RKO (cell line): ENCODE data around the gene UNCX.
"Not testable (repeated sequence)": the region's sequence is repeated elsewhere in the genome, so short reads cannot be mapped to it uniquely, and the experiment has no call there.

ENCODE experiments used
- DNase-seq: peaks from one replicate; pipeline ENCODE4 v3.0.0-alpha.2; 2016; ENCODE audit warnings: low spot score

Gene UNCX

GRCh38 chr7:1257863-1258262 is 25.2 kb downstream of the UNCX start:
- DNase-seq = no peak

GRCh38 chr7:1259621-1260243 is 27.1 kb downstream of the UNCX start:
- DNase-seq = no peak

- no peak for DNase-seq
These were observed 27.6 kb downstream of the UNCX start for GRCh38 chr7:1260244-1260635.

- not testable (repeated sequence) for DNase-seq
These were observed 28.4 kb downstream of the UNCX start for GRCh38 chr7:1261036-1261435.

- no peak for DNase-seq
These were observed 29.8 kb downstream of the UNCX start for GRCh38 chr7:1262441-1262840.

- no peak for DNase-seq
These were observed 30.8 kb downstream of the UNCX start for GRCh38 chr7:1263391-1263951.

- no peak for DNase-seq
These were observed 31.9 kb downstream of the UNCX start for GRCh38 chr7:1264345-1265280.

GRCh38 chr7:1267016-1267900 is 34.6 kb downstream of the UNCX start:
- DNase-seq = no peak

- DNase-seq = no peak
These were observed 35.6 kb downstream of the UNCX start for GRCh38 chr7:1268076-1268815.

GRCh38 chr7:1268866-1269265 is 36.2 kb downstream of the UNCX start:
- DNase-seq = no peak

GRCh38 chr7:1269336-1269890 is 36.7 kb downstream of the UNCX start:
- DNase-seq = no peak

GRCh38 chr7:1270181-1270580 is 37.5 kb downstream of the UNCX start:
- DNase-seq = no peak

- no peak for DNase-seq
These were observed 38.4 kb downstream of the UNCX start for GRCh38 chr7:1271046-1271445.

- no peak for DNase-seq
These were observed 39.0 kb downstream of the UNCX start for GRCh38 chr7:1271656-1272055.

GRCh38 chr7:1272136-1272535 is 39.5 kb downstream of the UNCX start:
- DNase-seq = not testable (repeated sequence)

GRCh38 chr7:1274121-1274875 is 41.6 kb downstream of the UNCX start:
- DNase-seq = no peak

- DNase-seq = no peak
These were observed 42.3 kb downstream of the UNCX start for GRCh38 chr7:1274876-1275375.

- DNase-seq = no peak
These were observed 43.0 kb downstream of the UNCX start for GRCh38 chr7:1275451-1276381.

GRCh38 chr7:1276626-1277175 is 44.0 kb downstream of the UNCX start:
- DNase-seq = no peak
